Neural cell (in vitro differentiated cells): Measurements from ENCODE around the gene ST6GALNAC3. TPM values are rescaled to one million over a fixed set of nuclear protein-coding genes. Genes with fewer than 3 reads are reported as not detected.

Source experiments
- H2AFZ ChIP-seq: fragments of 200-600, 300-800 bp; sonication (generic), shearing (Covaris generic); 2 replicates; pipeline ENCODE4 v1.6.0; 2014; ENCODE audit warnings: low read depth, mild to moderate bottlenecking, antibody characterized with exemption, low read length, moderate library complexity
- H3F3A ChIP-seq: fragments of 200-600 bp; shearing (Covaris generic); 2 replicates; pipeline ENCODE4 v1.6.1; 2016; ENCODE audit warnings: mild to moderate bottlenecking, moderate library complexity, mixed read lengths, antibody characterized with exemption, low read length; ENCODE audit not compliant: insufficient read depth, poor library complexity, severe bottlenecking
- H3K27ac ChIP-seq: fragments of 200-600, 300-800 bp; sonication (generic), shearing (Covaris generic); 2 replicates; pipeline ENCODE4 v1.5.1; 2014; ENCODE audit warnings: mild to moderate bottlenecking, low read length, moderate library complexity
- H3K27me3 ChIP-seq: fragments of 300-800, 200-600 bp; sonication (generic), shearing (Covaris generic); 2 replicates; pipeline ENCODE4 v1.6.0; 2014; ENCODE audit warnings: mild to moderate bottlenecking, low read depth, low read length, moderate library complexity; ENCODE audit not compliant: insufficient read depth
- H3K36me3 ChIP-seq: fragments of 300-800, 200-600 bp; sonication (generic), shearing (Covaris generic); 2 replicates; pipeline ENCODE4 v1.5.1; 2014; ENCODE audit warnings: mild to moderate bottlenecking, antibody characterized with exemption, low read length, moderate library complexity; ENCODE audit not compliant: insufficient read depth
- H3K4me2 ChIP-seq: fragments of 300-800, 200-600 bp; sonication (generic), shearing (Covaris generic); 2 replicates; pipeline ENCODE4 v1.6.0; 2014; ENCODE audit warnings: mild to moderate bottlenecking, low read length
- H3K4me3 ChIP-seq: fragments of 300-800, 200-600 bp; sonication (generic), shearing (Covaris generic); 2 replicates; pipeline ENCODE4 v1.5.1; 2014; ENCODE audit warnings: mild to moderate bottlenecking, low read length, moderate library complexity
- H3K79me2 ChIP-seq: fragments of 200-600 bp; shearing (Covaris generic); replicated peaks from 2 replicates; pipeline ENCODE4 v1.6.0; 2014; ENCODE audit warnings: mild to moderate bottlenecking, low read length, moderate library complexity; ENCODE audit not compliant: insufficient read depth
- H3K9ac ChIP-seq: fragments of 300-800, 200-600 bp; sonication (generic), shearing (Covaris generic); 2 replicates; pipeline ENCODE4 v1.6.1; 2016; ENCODE audit warnings: mild to moderate bottlenecking, low read length, mixed read lengths
- H3K9me2 ChIP-seq: fragments of 200-600 bp; shearing (Covaris generic); 2 replicates; pipeline ENCODE4 v1.6.1; 2016; ENCODE audit warnings: mild to moderate bottlenecking, low read length, mixed read lengths; ENCODE audit not compliant: insufficient read depth
- H3K9me3 ChIP-seq: fragments of 200-600, 300-800 bp; sonication (generic), shearing (Covaris generic); 2 replicates; pipeline ENCODE4 v1.6.1; 2016; ENCODE audit warnings: mild to moderate bottlenecking, mixed run types, low read length, moderate library complexity, mixed read lengths
- H4K20me1 ChIP-seq: fragments of 200-600 bp; shearing (Covaris generic); 2 replicates; pipeline ENCODE4 v1.6.1; 2016; ENCODE audit warnings: mild to moderate bottlenecking, mixed run types; ENCODE audit not compliant: insufficient read depth
- EP300 ChIP-seq: fragments of 450-650 bp; conservative IDR thresholded peaks from 2 replicates; pipeline ENCODE4 v1.6.1; 2014; ENCODE audit warnings: antibody characterized with exemption, mild to moderate bottlenecking, moderate library complexity; ENCODE audit not compliant: poor library complexity, severe bottlenecking
- EZH2 ChIP-seq: fragments of 200-600, 300-800 bp; shearing (Covaris generic), sonication (generic); IDR thresholded peaks from 2 replicates; pipeline ENCODE4 v1.6.1; 2014; ENCODE audit warnings: antibody characterized with exemption, low read length, borderline replicate concordance, mild to moderate bottlenecking; ENCODE audit not compliant: insufficient read depth, poor library complexity, severe bottlenecking
- RAD21 ChIP-seq: fragments of 450-650 bp; conservative IDR thresholded peaks from 2 replicates; pipeline ENCODE4 v1.6.1; 2014; ENCODE audit warnings: antibody characterized with exemption, mild to moderate bottlenecking, moderate library complexity
- REST ChIP-seq: IDR thresholded peaks from 2 replicates; pipeline ENCODE4 v1.6.1; 2012; ENCODE audit warnings: borderline replicate concordance
- SMC3 ChIP-seq: fragments of 450-650 bp; conservative IDR thresholded peaks from 2 replicates; pipeline ENCODE4 v1.6.1; 2014; ENCODE audit warnings: antibody characterized with exemption, mild to moderate bottlenecking, moderate library complexity; ENCODE audit not compliant: poor library complexity
- polyA plus RNA-seq: library from polyadenylated mRNA; depleted of rRNA; stranded (reverse); fragments of >200 nt; gene quantifications from 2 replicates; pipeline ENCODE4 v1.2.3, GENCODE V29; 2014
- TF ChIP-seq, protein P1 (sequence below): fragments of 450-650 bp; IDR thresholded peaks from 2 replicates; pipeline ENCODE4 v1.5.1; 2014; ENCODE audit warnings: antibody characterized with exemption, mild to moderate bottlenecking, moderate library complexity; ENCODE audit not compliant: poor library complexity, severe bottlenecking

Gene ST6GALNAC3
- polyA plus RNA-seq, 1 donor from 2014 or later: 3.6 TPM

GRCh38 chr1:76176000-76176399 is 101.5 kb downstream of the ST6GALNAC3 start (continued):
- no peak for TF ChIP-seq EZH2

DNA sequence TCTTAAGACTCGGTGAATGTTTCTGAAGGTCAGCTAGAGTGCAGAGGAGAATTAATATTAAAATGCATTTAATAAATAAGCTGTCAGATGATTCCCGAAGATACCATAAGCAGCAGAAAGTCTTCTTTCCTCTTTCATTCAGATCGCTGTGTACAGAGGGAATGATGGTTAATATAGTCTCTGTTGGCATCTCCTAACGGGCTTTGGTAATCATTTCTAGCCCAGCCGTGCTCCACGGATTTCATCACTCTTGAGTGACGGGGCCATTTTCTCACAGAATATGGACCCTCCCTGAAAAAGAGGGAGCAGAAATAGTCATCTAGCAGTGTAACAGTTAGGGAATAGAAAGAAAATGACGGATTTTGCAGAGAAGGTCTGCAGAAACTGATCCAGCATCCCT is 103.1 kb downstream of the ST6GALNAC3 start:
- H3K79me2 ChIP-seq: no peaks in the 10 kb centered on the region
- no peak overlapping the region for H3K4me2 ChIP-seq
- TF ChIP-seq RAD21 (no peak), EP300 (no peak), REST (no peak)
- TF ChIP-seq, protein P1, sequence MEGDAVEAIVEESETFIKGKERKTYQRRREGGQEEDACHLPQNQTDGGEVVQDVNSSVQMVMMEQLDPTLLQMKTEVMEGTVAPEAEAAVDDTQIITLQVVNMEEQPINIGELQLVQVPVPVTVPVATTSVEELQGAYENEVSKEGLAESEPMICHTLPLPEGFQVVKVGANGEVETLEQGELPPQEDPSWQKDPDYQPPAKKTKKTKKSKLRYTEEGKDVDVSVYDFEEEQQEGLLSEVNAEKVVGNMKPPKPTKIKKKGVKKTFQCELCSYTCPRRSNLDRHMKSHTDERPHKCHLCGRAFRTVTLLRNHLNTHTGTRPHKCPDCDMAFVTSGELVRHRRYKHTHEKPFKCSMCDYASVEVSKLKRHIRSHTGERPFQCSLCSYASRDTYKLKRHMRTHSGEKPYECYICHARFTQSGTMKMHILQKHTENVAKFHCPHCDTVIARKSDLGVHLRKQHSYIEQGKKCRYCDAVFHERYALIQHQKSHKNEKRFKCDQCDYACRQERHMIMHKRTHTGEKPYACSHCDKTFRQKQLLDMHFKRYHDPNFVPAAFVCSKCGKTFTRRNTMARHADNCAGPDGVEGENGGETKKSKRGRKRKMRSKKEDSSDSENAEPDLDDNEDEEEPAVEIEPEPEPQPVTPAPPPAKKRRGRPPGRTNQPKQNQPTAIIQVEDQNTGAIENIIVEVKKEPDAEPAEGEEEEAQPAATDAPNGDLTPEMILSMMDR: no peak
- H3K27me3 ChIP-seq: no peaks in the 10 kb centered on the region
- H3K27ac ChIP-seq: no peak overlapping the region
- H3K9me2 ChIP-seq: no peaks in the 10 kb centered on the region
- no peaks in the 10 kb centered on the region for H4K20me1 ChIP-seq
- no peaks in the 10 kb centered on the region for H3K36me3 ChIP-seq
- H3F3A ChIP-seq: no peaks in the 10 kb centered on the region
- H3K9me3 ChIP-seq: no peaks in the 10 kb centered on the region
- H3K9ac ChIP-seq: no peak overlapping the region
- no peak overlapping the region for H2AFZ ChIP-seq
- no peak overlapping the region for H3K4me3 ChIP-seq

GRCh38 chr1:76179219-76179698 is 104.7 kb downstream of the ST6GALNAC3 start:
- Histone ChIP-seq H3K4me2 (no peak overlapping the region), H3K9ac (no peak overlapping the region), H3F3A (no peaks in the 10 kb centered on the region), H2AFZ (no peak overlapping the region), H3K9me2 (no peaks in the 10 kb centered on the region), H3K36me3 (no peaks in the 10 kb centered on the region), H4K20me1 (no peaks in the 10 kb centered on the region), H3K9me3 (no peaks in the 10 kb centered on the region), H3K4me3 (no peak overlapping the region), H3K79me2 (no peaks in the 10 kb centered on the region), H3K27me3 (no peaks in the 10 kb centered on the region), H3K27ac (no peak overlapping the region)
- TF ChIP-seq SMC3: no peak

- Histone ChIP-seq H2AFZ (no peak overlapping the region), H3K9me2 (no peaks in the 10 kb centered on the region), H3F3A (no peaks in the 10 kb centered on the region), H3K79me2 (no peaks in the 10 kb centered on the region), H4K20me1 (no peaks in the 10 kb centered on the region), H3K27ac (no peak overlapping the region), H3K36me3 (no peaks in the 10 kb centered on the region), H3K9ac (no peak overlapping the region), H3K4me2 (no peak overlapping the region), H3K27me3 (no peaks in the 10 kb centered on the region), H3K9me3 (no peaks in the 10 kb centered on the region), H3K4me3 (no peak overlapping the region)
- TF ChIP-seq EP300 (no peak), EZH2 (no peak)
Observed at GRCh38 chr1:76185207-76185606, 110.7 kb downstream of the ST6GALNAC3 start.
